ENCODE data around the gene GRK4.
"Not testable (repeated sequence)": the region's sequence is repeated elsewhere in the genome, so short reads cannot be mapped to it uniquely, and the experiment has no call there.

GRCh38 chr4:2955186-2956044, 8.0 kb upstream of the GRK4 start:
- not testable (repeated sequence) for TF ChIP-seq CTCF, POLR2A (IDR thresholded peaks at IDR 0.05)
